NCI-H82 (cell line): ENCODE measurements around the gene CD74.

ENCODE experiments used
- DNase-seq: peaks from one replicate; lab custom pipeline; 2025; lab: John Stamatoyannopoulos, UW

CD74 gene

GRCh38 chr5:150396267-150396666 is 16.4 kb downstream of the CD74 start:
- no peak for DNase-seq

GRCh38 chr5:150395688-150395975 is 17.1 kb downstream of the CD74 start:
- no peak for DNase-seq

DNA sequence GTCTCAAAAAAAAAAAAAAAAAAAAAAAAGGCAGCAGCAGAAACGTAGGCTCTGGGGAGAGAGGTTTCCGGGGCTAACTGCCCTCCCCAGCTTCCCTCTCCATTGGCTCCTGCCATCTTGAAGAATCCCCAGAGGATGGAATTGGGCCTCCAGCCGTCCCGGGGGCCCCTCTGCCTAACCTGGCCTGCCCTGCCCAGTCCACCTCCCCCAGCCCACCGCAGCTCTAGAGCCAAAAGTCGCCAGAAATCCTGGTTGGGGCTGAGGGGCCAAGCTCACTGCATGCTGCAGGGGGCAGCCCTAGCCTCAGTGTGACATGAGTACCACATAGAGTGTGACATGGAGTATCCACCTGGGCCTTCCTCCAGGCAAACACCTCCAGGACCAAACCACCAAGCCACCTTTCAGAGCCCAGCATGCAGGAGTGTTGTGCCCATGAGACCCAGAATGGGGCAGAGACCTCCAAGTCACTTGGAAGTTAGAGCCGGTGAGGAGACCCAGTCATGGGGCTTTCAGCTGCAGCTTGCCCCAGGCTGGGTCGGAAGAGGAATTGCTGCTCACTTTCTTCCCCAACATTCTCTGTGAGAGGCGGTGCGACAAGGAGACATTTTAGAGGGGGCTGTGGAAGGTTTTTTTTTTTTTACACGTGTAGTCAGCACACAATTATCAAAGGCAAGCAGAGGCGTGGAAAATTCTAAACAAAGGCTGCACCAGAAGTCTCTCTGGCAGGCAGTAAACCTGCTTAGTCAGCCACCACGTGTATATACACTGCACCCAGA is 17.6 kb downstream of the CD74 start:
- no peak for DNase-seq

- DNase-seq = no peak
Measured at GRCh38 chr5:150394131-150394530, 18.6 kb downstream of the CD74 start.

- DNase-seq = no peak
Measured at GRCh38 chr5:150393096-150393645, 19.5 kb downstream of the CD74 start.

GRCh38 chr5:150392680-150393079 is 20.0 kb downstream of the CD74 start:
- no peak for DNase-seq

GRCh38 chr5:150391986-150392385 is 20.7 kb downstream of the CD74 start:
- DNase-seq = no peak

DNA sequence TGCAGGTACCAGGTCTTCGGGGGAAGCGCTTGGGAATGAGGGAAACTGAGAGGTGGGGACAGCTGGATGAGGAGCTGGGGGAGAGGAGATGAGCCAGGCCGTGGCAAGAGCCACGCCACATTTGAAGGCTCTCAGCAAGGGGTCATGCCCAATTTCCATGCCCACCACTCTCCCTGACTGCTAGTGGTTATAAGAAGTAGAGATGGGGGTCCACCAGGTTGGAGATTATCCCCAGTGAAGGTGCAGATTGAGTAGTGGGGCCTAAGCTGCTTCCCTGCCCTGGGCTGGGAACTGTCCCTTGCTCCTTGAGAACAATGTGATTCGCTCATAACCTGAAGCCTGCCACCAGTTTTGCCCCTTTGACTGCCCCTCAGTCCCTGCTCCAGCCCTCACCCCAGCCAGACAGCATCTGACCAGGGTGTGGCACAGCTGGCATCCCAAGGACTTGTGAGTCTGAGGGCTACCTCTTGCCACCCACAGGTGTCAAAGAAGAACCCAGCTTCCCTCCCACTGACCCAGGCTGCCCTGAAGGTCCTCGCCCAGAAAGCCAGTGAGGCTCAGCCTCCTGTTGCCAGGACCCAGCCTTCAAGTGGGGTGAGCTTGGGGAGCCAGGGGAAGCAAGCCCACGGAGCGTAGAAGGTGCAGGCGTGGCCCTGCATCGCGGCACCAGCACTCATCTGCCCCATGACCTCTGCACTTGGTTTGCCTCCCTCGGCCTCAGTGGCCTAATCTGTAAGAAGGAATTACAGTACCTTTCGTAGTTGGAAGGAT is 21.5 kb downstream of the CD74 start:
- DNase-seq = no peak

- no peak for DNase-seq
Measured at GRCh38 chr5:150389531-150390266, 23.0 kb downstream of the CD74 start.

GRCh38 chr5:150386024-150386855 is 26.5 kb downstream of the CD74 start:
- DNase-seq = no peak

DNA sequence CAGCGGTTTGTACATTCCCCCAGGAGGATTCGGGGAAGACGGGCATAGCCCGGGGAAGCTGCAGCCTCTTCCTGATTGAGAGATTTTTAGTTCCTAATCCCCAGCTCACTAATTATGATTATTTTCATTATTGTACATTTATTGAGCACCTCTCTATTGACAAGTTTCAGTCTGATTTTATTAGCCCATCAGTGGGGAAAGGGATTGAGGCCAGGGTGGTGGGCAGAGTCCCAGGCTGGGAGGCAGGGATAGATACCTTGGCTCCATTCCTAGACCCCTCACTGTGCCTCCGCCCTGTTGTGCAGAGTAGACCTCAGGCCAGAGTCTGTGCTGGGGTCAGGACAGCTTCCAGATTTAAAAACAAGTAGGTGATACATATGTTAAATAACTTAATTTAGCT is 28.0 kb downstream of the CD74 start:
- no peak for DNase-seq

- DNase-seq = peak; percentile 14
Measured at GRCh38 chr5:150377964-150378694, 34.6 kb downstream of the CD74 start.

- DNase-seq = no peak
Measured at GRCh38 chr5:150376799-150377771, 35.6 kb downstream of the CD74 start.

GRCh38 chr5:150374651-150375050 is 38.1 kb downstream of the CD74 start:
- DNase-seq = no peak

GRCh38 chr5:150372639-150373038 is 40.1 kb downstream of the CD74 start:
- no peak for DNase-seq

GRCh38 chr5:150368526-150368925 is 44.2 kb downstream of the CD74 start:
- DNase-seq = no peak

GRCh38 chr5:150364004-150364403 is 48.7 kb downstream of the CD74 start:
- DNase-seq = no peak

DNA sequence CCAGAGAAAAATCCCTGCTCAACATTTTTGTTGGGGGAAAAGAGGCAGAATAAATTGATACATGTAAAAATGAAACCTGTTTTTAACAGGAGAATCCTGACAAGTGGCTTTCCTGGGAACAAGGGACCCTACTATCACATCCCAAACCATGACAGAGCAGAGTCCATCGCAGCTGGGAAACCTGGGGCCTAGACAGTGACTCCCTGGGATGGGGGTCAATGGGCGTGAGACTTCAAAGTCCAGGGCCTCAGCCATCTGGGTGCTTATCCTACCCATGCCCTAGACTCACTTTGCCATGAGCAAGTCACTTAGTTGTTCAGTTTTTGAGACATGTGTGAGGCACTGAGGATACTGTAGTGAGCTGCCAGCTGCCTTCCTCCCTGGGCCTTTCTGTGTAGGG is 49.5 kb downstream of the CD74 start:
- DNase-seq = no peak

DNA sequence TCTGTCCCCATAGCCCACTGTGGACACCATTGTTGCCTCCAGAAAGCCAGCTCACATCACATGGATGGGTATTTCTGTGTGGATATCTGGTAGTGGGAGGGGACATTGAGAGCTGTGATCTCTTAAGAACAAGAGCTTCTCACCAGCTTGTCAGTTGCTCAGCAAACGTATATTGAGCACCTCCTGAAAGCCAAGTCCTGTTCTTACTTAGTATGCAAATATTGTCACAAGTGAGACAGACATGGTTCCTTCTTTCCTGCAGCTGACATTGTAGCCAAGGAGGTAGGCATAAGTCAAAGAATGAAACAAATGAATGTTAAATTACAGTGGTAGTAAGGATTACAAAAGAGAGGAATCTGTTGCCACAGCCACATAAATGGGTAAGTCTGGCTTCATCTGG is 51.4 kb downstream of the CD74 start:
- DNase-seq = no peak
